SK-N-SH treated with all-trans-retinoic acid at 6 μM for 48 hours (cell line): ENCODE results near the gene CFAP45.

Experiments used
- OSR1 ChIP-seq: fragments of 250-450 bp; sonication (Bioruptor Pico); IDR thresholded peaks from 2 replicates; pipeline ENCODE4 v1.8.0; 2022; ENCODE audit warnings: moderate library complexity, mild to moderate bottlenecking, inconsistent platforms
- ZFP30 ChIP-seq: fragments of 450-650 bp; formaldehyde crosslinking; IDR thresholded peaks from 2 replicates; pipeline ENCODE4 v1.5.0; 2022; ENCODE audit warnings: mild to moderate bottlenecking, moderate library complexity

- TF ChIP-seq OSR1 (CRISPR knock-in tag) (no peak), ZFP30 (no peak)
Observed at GRCh38 chr1:159942632-159943277, 42.8 kb upstream of the CFAP45 start.
